Iris pigment epithelial cell (primary cell): Measurements from ENCODE around the gene STAMBPL1.

Experiments used
- DNase-seq: peaks from one replicate; pipeline ENCODE4 v3.0.0-alpha.2; 2011; ENCODE audit warnings: low read depth

STAMBPL1 gene

GRCh38 chr10:88952647-88953111, 72.6 kb downstream of the STAMBPL1 start, which contains the start of gene ACTA2:
Gene ACTA2, minus strand, starts transcription at chr10:88952773. Its CDS starts 3,843 bp downstream, at chr10:88948930.
- DNase-seq = peak; percentile 42

- DNase-seq = no peak
Observed at GRCh38 chr10:88953662-88954061, 73.6 kb downstream of the STAMBPL1 start.

GRCh38 chr10:88954458-88955083, 74.5 kb downstream of the STAMBPL1 start:
- no peak for DNase-seq

GRCh38 chr10:88957381-88957780, 77.3 kb downstream of the STAMBPL1 start:
- no peak for DNase-seq

GRCh38 chr10:88958721-88959120, 78.7 kb downstream of the STAMBPL1 start:
- DNase-seq = no peak

- no peak for DNase-seq
Observed at GRCh38 chr10:88960802-88961201, 80.8 kb downstream of the STAMBPL1 start.

GRCh38 chr10:88961266-88961665, 81.2 kb downstream of the STAMBPL1 start:
- DNase-seq = no peak

- no peak for DNase-seq
Observed at GRCh38 chr10:88962336-88962735, 82.3 kb downstream of the STAMBPL1 start.

- no peak for DNase-seq
Observed at GRCh38 chr10:88963318-88963717, 83.3 kb downstream of the STAMBPL1 start.

- DNase-seq = no peak
Observed at GRCh38 chr10:88964360-88964759, 84.3 kb downstream of the STAMBPL1 start.

- no peak for DNase-seq
Observed at GRCh38 chr10:88964869-88965415, 84.9 kb downstream of the STAMBPL1 start.

GRCh38 chr10:88966797-88967196, 86.8 kb downstream of the STAMBPL1 start:
- no peak for DNase-seq

GRCh38 chr10:88968391-88968790, 88.3 kb downstream of the STAMBPL1 start:
- DNase-seq = no peak

- no peak for DNase-seq
Observed at GRCh38 chr10:88971221-88972061, 91.4 kb downstream of the STAMBPL1 start.
